ENCODE results near the gene EFNA1.

DNA sequence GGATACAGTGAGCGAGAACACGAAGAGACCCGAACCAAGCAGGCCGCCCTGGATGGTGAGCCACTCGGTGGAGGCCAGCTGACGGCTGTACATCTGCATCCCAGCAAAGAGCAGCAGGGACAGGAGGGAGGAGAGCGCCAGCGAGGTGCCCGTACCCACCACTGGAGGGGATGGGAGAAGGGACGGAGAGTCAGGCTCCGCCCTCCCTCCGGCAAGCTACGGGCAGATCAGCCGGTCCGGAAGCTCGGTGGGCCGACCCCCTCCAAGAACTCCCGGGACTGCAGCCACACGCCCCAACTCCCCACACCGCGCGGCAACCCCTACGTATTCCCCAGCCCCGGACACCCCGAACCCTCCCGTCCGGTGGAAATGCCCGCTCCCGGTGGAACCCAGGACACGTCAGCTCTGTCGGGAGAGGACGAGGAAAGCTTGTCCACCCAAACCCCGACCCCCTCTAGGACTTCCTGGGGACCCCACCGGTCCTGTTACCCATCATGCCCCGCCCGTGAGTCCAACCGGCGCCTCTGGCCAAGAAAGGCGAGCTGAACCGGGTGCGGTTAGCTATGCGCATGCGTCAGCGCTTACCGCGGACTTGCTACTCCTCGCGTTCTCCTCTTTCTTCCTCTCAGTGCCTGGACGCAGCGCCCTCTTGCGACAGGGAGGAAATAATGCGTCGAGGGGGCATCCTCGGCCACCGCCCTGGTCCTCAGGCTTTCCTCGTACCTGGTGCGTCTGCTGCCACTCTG, 45.2 kb downstream of the EFNA1 start, which contains the start of gene KRTCAP2:
- TF ChIP-seq GATA2 (IDR thresholded peaks at IDR 0.05; ENCODE audit: low read depth, low read length) (no peak), GATA3 (IDR thresholded peaks at IDR 0.05; ENCODE audit: low read depth, low read length) (no peak)

Measured in SH-SY5Y (cell line).